HCT116 (cell line): ENCODE data around the gene ARHGAP42. TPM values are rescaled to one million over a fixed set of nuclear protein-coding genes. Genes with fewer than 3 reads are reported as not detected.

Source experiments
- ATAC-seq: fragments of 200-7000 bp; cut with Tn5 transposase; 2 replicates; pipeline ENCODE4 v1.9.1; 2020; ENCODE audit warnings: mild to moderate bottlenecking, moderate library complexity
- BruUV-seq: library from RNA; stranded (reverse); fragments of 400-500 nt; replicated peaks from 2 replicates; lab custom pipeline; 2021; lab: Mats Ljungman, UMichigan
- CTCF ChIA-PET: fragments of 300-600 bp; sonication (Branson Sonifier 250); formaldehyde crosslinking; loops from one replicate; lab custom pipeline; 2021; ENCODE audit warnings: antibody characterized with exemption; lab: Charles Lee
- POLR2A ChIA-PET: fragments of 300-600, 350-600 bp; sonication (Branson Sonifier 250); formaldehyde crosslinking; loops from one replicate; lab custom pipeline; 2021; ENCODE audit warnings: antibody characterized with exemption; lab: Charles Lee
- RAD21 ChIA-PET, 2 experiments: fragments of 300-600 bp; sonication (Branson Sonifier 250); formaldehyde crosslinking; loops; one replicate each; lab custom pipeline; 2023; ENCODE audit warnings: low total read pairs in 2 of 2; ENCODE audit not compliant: uncharacterized antibody in 2 of 2, unreplicated experiment in 2 of 2, low non-redundant PET in 1 of 2; lab: Charles Lee
- DNase-seq: peaks from one replicate; pipeline ENCODE4 v3.0.0-alpha.2; 2010; ENCODE audit warnings: low read depth, low spot score
- H2AFZ ChIP-seq: fragments of 200-600 bp; shearing (Covaris generic), sonication (generic); 2 replicates; pipeline ENCODE4 v1.6.1; 2017; ENCODE audit warnings: low read depth, mixed run types, mixed read lengths, antibody characterized with exemption, low read length; ENCODE audit not compliant: poor library complexity, severe bottlenecking
- H3K27ac ChIP-seq: 2 replicates; pipeline ENCODE4 v1.5.1; 2012; ENCODE audit warnings: low read depth, low read length
- H3K27me3 ChIP-seq: fragments of 200-600 bp; sonication (generic); 2 replicates; pipeline ENCODE4 v1.6.1; 2016; ENCODE audit warnings: mixed run types, low read length, mixed read lengths; ENCODE audit not compliant: insufficient read depth
- H3K36me3 ChIP-seq, 2 experiments: fragments of 200-500 bp in 1 of 2; fragments of 200-600 bp in 1 of 2; sonication (Bioruptor generic) in 1 of 2; sonication (generic) in 1 of 2; 2 replicates each; pipeline versions ENCODE4 v1.5.1 to v1.6.1; 2014 to 2016; ENCODE audit warnings: low read length in 2 of 2, inconsistent platforms in 1 of 2, mixed read lengths in 1 of 2, mixed run types in 1 of 2; ENCODE audit not compliant: insufficient read depth in 2 of 2, control insufficient read depth in 1 of 2
- H3K4me1 ChIP-seq, 2 experiments: fragments of 200-600 bp in 1 of 2; sonication (generic) in 1 of 2; 2 replicates each; pipeline versions ENCODE4 v1.5.1 to v1.6.1; 2012 to 2017; ENCODE audit warnings: low read length in 2 of 2, inconsistent platforms in 1 of 2, mild to moderate bottlenecking in 1 of 2, mixed read lengths in 1 of 2, mixed run types in 1 of 2, moderate library complexity in 1 of 2; ENCODE audit not compliant: insufficient read depth in 2 of 2, control insufficient read depth in 1 of 2
- H3K4me2 ChIP-seq: fragments of 200-600 bp; sonication (generic); 2 replicates; pipeline ENCODE4 v1.6.1; 2017; ENCODE audit warnings: mixed run types, low read length, mixed read lengths
- H3K4me3 ChIP-seq, 2 experiments: fragments of 200-600 bp in 1 of 2; sonication (generic) in 1 of 2; replicated peaks in 1 of 2; 2 replicates each; pipeline ENCODE4 v1.5.1; 2011 to 2016; ENCODE audit warnings: low read length in 2 of 2, control low read depth in 1 of 2, low read depth in 1 of 2, mild to moderate bottlenecking in 1 of 2, mixed read lengths in 1 of 2, mixed run types in 1 of 2
- H3K79me2 ChIP-seq: fragments of 200-600 bp; sonication (generic); 2 replicates; pipeline ENCODE4 v1.6.1; 2017; ENCODE audit warnings: mild to moderate bottlenecking, mixed run types, low read length, moderate library complexity, mixed read lengths; ENCODE audit not compliant: insufficient read depth
- H3K9ac ChIP-seq: fragments of 200-600 bp; sonication (generic); 2 replicates; pipeline ENCODE4 v1.6.1; 2016; ENCODE audit warnings: low read length, mixed read lengths
- H3K9me2 ChIP-seq: fragments of 200-600 bp; sonication (generic), shearing (Covaris generic); 2 replicates; pipeline ENCODE4 v1.6.1; 2017; ENCODE audit warnings: mixed run types, mild to moderate bottlenecking, moderate library complexity; ENCODE audit not compliant: insufficient read depth
- H3K9me3 ChIP-seq, 2 experiments: fragments of 200-500 bp in 1 of 2; fragments of 200-600 bp in 1 of 2; sonication (Bioruptor generic) in 1 of 2; sonication (generic) in 1 of 2; 2 replicates each; pipeline ENCODE4 v1.6.1; 2014 to 2017; ENCODE audit warnings: low read length in 2 of 2, mixed read lengths in 2 of 2, inconsistent platforms in 1 of 2, low read depth in 1 of 2, mild to moderate bottlenecking in 1 of 2, mixed run types in 1 of 2, moderate library complexity in 1 of 2; ENCODE audit not compliant: control insufficient read depth in 1 of 2, insufficient read depth in 1 of 2
- H4K20me1 ChIP-seq: fragments of 200-600 bp; sonication (generic), shearing (Covaris generic); 2 replicates; pipeline ENCODE4 v1.6.1; 2017; ENCODE audit warnings: mixed run types, mild to moderate bottlenecking, moderate library complexity; ENCODE audit not compliant: insufficient read depth
- CEBPB ChIP-seq: IDR thresholded peaks from 2 replicates; pipeline ENCODE4 v1.6.1; 2012; ENCODE audit warnings: low read depth
- CTCF ChIP-seq, 3 experiments: fragments of 200-600 bp in 1 of 3; sonication (generic) in 1 of 3; IDR thresholded peaks in 2 of 3; conservative IDR thresholded peaks in 1 of 3; 2 replicates each; pipeline ENCODE4 v1.5.1; 2012 to 2017; ENCODE audit warnings: low read depth in 2 of 3, low read length in 2 of 3, antibody characterized with exemption in 1 of 3, borderline replicate concordance in 1 of 3, control low read depth in 1 of 3, mild to moderate bottlenecking in 1 of 3, mixed read lengths in 1 of 3, mixed run types in 1 of 3, moderate library complexity in 1 of 3; ENCODE audit not compliant: insufficient read depth in 1 of 3
- EGR1 ChIP-seq: IDR thresholded peaks from 2 replicates; pipeline ENCODE4 v1.6.1; 2012; ENCODE audit warnings: low read depth
- EZH2 ChIP-seq: fragments of 200-600 bp; sonication (generic); IDR thresholded peaks from 2 replicates; pipeline ENCODE4 v1.6.1; 2017; ENCODE audit warnings: antibody characterized with exemption, mixed run types
- EZH2phosphoT487 ChIP-seq: fragments of 200-600 bp; IDR thresholded peaks from 2 replicates; pipeline ENCODE4 v1.6.1; 2018; ENCODE audit warnings: antibody characterized with exemption, borderline replicate concordance
- FOSL1 ChIP-seq: IDR thresholded peaks from 2 replicates; pipeline ENCODE4 v1.6.1; 2012; ENCODE audit warnings: low read depth
- JUND ChIP-seq: IDR thresholded peaks from 2 replicates; pipeline ENCODE4 v1.6.1; 2012
- POLR2A ChIP-seq: IDR thresholded peaks from 2 replicates; pipeline ENCODE4 v1.7.0; 2011; ENCODE audit warnings: borderline replicate concordance; ENCODE audit not compliant: insufficient read depth, insufficient read length; ENCODE audit errors: extremely low read depth
- POLR2AphosphoS5 ChIP-seq: IDR thresholded peaks from 2 replicates; pipeline ENCODE4 v1.6.1; 2011; ENCODE audit warnings: mild to moderate bottlenecking, low read depth, low read length, moderate library complexity
- RAD21 ChIP-seq: IDR thresholded peaks from 2 replicates; pipeline ENCODE4 v1.6.1; 2012; ENCODE audit warnings: low read depth, mild to moderate bottlenecking
- REST ChIP-seq: IDR thresholded peaks from 2 replicates; pipeline ENCODE4 v1.6.1; 2012; ENCODE audit warnings: low read depth
- SP1 ChIP-seq: IDR thresholded peaks from 2 replicates; pipeline ENCODE4 v1.6.1; 2012; ENCODE audit warnings: low read depth
- SRF ChIP-seq: IDR thresholded peaks from 2 replicates; pipeline ENCODE4 v1.6.1; 2012; ENCODE audit warnings: low read depth
- YY1 ChIP-seq: IDR thresholded peaks from 2 replicates; pipeline ENCODE4 v1.6.1; 2011; ENCODE audit warnings: low read length, low read depth, moderate library complexity, mild to moderate bottlenecking; ENCODE audit not compliant: insufficient replicate concordance; ENCODE audit errors: extremely low read depth
- ZBTB33 ChIP-seq: IDR thresholded peaks from 2 replicates; pipeline ENCODE4 v1.6.1; 2011; ENCODE audit warnings: mild to moderate bottlenecking, low read length, moderate library complexity; ENCODE audit not compliant: insufficient replicate concordance; ENCODE audit errors: extremely low read depth
- ZFX ChIP-seq: fragments of 450-650 bp; IDR thresholded peaks from 2 replicates; pipeline ENCODE4 v1.6.1; 2017
- ZNF274 ChIP-seq: fragments of 200-500 bp; sonication (Bioruptor generic); IDR thresholded peaks from 2 replicates; pipeline ENCODE4 v1.6.1; 2014; ENCODE audit warnings: mild to moderate bottlenecking, low read depth, low read length, inconsistent platforms
- intact Hi-C: fragments of 100-400 bp; cut with micrococcal nuclease; formaldehyde crosslinking; loops from 2 replicates; pipeline ENCODE4 v1.10.0; 2022
- total RNA-seq: library from RNA; stranded (reverse); gene quantifications from one replicate; pipeline ENCODE4 v1.2.1, GENCODE V29; 2021; ENCODE audit not compliant: unreplicated experiment
- TF ChIP-seq, protein P1 (sequence below): IDR thresholded peaks from 2 replicates; pipeline ENCODE4 v1.6.1; 2012

Gene ARHGAP42
- total RNA-seq, 1 experiment from 2014 or later, result 12.3 TPM

DNA sequence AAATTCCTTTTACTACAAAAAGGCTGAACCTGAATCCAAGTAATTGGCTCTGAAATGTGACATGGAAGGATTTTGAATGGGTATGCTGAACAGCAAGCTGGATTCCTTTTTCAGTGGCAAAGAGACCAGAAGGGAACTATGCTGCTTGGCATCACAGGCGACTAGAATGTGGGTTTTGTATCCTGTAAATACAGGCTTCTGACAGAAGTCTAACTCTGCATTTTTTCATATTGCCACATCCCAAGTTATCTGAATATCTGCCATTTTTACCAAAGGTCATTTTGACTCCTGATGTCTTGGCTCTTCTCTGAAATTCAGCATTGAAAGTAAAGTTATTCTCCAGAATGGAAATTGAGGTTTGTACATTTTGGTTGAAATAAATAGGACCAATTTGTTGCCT, 145.7 kb downstream of the ARHGAP42 start:
- POLR2A ChIA-PET, result no interaction called here
- no peaks in the 10 kb centered on the region for H4K20me1 ChIP-seq
- no peak overlapping the region for H3K9ac ChIP-seq
- intact Hi-C loops, result no loop called here
- H3K4me3 ChIP-seq, result no peak overlapping the region
- H3K36me3 ChIP-seq, result no peaks in the 10 kb centered on the region
- DNase-seq (no peak), ATAC-seq (no peak)
- H3K9me2 ChIP-seq, result no peaks in the 10 kb centered on the region
- no peak overlapping the region for H2AFZ ChIP-seq
- H3K4me1 ChIP-seq, result peaks cover 3 to 39% of the 10 kb centered on the region in 2 experiments; a peak in 2 of 4 replicates
- no peaks in the 10 kb centered on the region; the same call in 1 of the 2 replicates for H3K79me2 ChIP-seq
- CTCF ChIA-PET, result interaction anchor here (1.0 kb wide), 1 partner anchor 15 kb away, joined by 3 read pairs; no protein-coding TSS in a partner anchor
- TF ChIP-seq YY1 (no peak), CEBPB (no peak), REST (no peak), POLR2AphosphoS5 (no peak), EZH2phosphoT487 (no peak), CTCF (IDR thresholded peaks at IDR 0.05 in 2 of 3, conservative IDR thresholded peaks at IDR 0.05 in 1 of 3; ENCODE audit: borderline replicate concordance in 1 of 3, insufficient read depth in 1 of 3, low read depth in 2 of 3, low read length in 2 of 3) (no peak), RAD21 (no peak), SRF (no peak), POLR2A (no peak), ZFX (no peak), EZH2 (no peak), ZNF274 (no peak), FOSL1 (no peak), JUND (no peak), EGR1 (no peak), SP1 (no peak), ZBTB33 (no peak)
- TF ChIP-seq, protein P1, sequence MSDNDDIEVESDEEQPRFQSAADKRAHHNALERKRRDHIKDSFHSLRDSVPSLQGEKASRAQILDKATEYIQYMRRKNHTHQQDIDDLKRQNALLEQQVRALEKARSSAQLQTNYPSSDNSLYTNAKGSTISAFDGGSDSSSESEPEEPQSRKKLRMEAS, result no peak
- no peaks in the 10 kb centered on the region for H3K9me3 ChIP-seq
- RAD21 ChIA-PET, result no interaction called here
- BruUV-seq, result no TSS peak
- no peak overlapping the region for H3K4me2 ChIP-seq
- H3K27ac ChIP-seq, result no peak overlapping the region
- no peaks in the 10 kb centered on the region for H3K27me3 ChIP-seq
